Left ventricle myocardium inferior (tissue), 1 donor: ENCODE measurements around the gene ERICH6B. TPM values are rescaled to one million over a fixed set of nuclear protein-coding genes. Genes with fewer than 3 reads are reported as not detected.

ENCODE experiments used
- DNase-seq: peaks from one replicate; pipeline ENCODE4 v3.0.0-alpha.2; 2020
- H3K27ac ChIP-seq: fragments of 200-600 bp; replicated peaks from 2 replicates; pipeline ENCODE4 v1.8.0; 2021
- H3K27me3 ChIP-seq: fragments of 200-600 bp; 2 replicates; pipeline ENCODE4 v1.8.0; 2021; ENCODE audit warnings: low read depth
- H3K36me3 ChIP-seq: fragments of 200-600 bp; 2 replicates; pipeline ENCODE4 v1.8.0; 2021
- H3K4me1 ChIP-seq: fragments of 200-600 bp; 2 replicates; pipeline ENCODE4 v1.8.0; 2021
- H3K4me3 ChIP-seq: fragments of 200-600 bp; 2 replicates; pipeline ENCODE4 v1.8.0; 2021; ENCODE audit warnings: mild to moderate bottlenecking, moderate library complexity
- H3K9me3 ChIP-seq: fragments of 200-600 bp; replicated peaks from 2 replicates; pipeline ENCODE4 v1.8.0; 2021
- intact Hi-C: fragments of 100-400 bp; cut with micrococcal nuclease; formaldehyde crosslinking; loops from one replicate; pipeline ENCODE4 v1.11.0; 2022
- total RNA-seq: library from RNA; stranded (reverse); fragmentation: NEBNext Ultra II Directional; extraction: Animal tissue kit (Norgen Biotek cat#: 25700); gene quantifications from one replicate; pipeline ENCODE4 v1.2.1, GENCODE V29; 2021
- TF ChIP-seq, protein P1 (sequence below): fragments of 200-600 bp; IDR thresholded peaks from 2 replicates; pipeline ENCODE4 v1.8.0; 2021; ENCODE audit warnings: antibody characterized with exemption, mild to moderate bottlenecking, borderline replicate concordance
- donor health status: DM: no; HTN: yes; CAD: no; lungs with severe emphysema.

Gene ERICH6B
- total RNA-seq, 1 donor from 2014 or later: not detected

GRCh38 chr13:45541806-45542205 lies 73.7 kb downstream of the ERICH6B start:
- H3K27ac ChIP-seq: no peak overlapping the region
- intact Hi-C loops: no loop called here
- no peaks in the 10 kb centered on the region for H3K9me3 ChIP-seq
- H3K4me3 ChIP-seq: no peak overlapping the region
- peaks cover 3% of the 10 kb centered on the region for H3K36me3 ChIP-seq
- TF ChIP-seq, protein P1, sequence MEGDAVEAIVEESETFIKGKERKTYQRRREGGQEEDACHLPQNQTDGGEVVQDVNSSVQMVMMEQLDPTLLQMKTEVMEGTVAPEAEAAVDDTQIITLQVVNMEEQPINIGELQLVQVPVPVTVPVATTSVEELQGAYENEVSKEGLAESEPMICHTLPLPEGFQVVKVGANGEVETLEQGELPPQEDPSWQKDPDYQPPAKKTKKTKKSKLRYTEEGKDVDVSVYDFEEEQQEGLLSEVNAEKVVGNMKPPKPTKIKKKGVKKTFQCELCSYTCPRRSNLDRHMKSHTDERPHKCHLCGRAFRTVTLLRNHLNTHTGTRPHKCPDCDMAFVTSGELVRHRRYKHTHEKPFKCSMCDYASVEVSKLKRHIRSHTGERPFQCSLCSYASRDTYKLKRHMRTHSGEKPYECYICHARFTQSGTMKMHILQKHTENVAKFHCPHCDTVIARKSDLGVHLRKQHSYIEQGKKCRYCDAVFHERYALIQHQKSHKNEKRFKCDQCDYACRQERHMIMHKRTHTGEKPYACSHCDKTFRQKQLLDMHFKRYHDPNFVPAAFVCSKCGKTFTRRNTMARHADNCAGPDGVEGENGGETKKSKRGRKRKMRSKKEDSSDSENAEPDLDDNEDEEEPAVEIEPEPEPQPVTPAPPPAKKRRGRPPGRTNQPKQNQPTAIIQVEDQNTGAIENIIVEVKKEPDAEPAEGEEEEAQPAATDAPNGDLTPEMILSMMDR: no peak
- no peaks in the 10 kb centered on the region for H3K27me3 ChIP-seq
- no peaks in the 10 kb centered on the region for H3K4me1 ChIP-seq
- DNase-seq: no peak

GRCh38 chr13:45540864-45541263 lies 74.7 kb downstream of the ERICH6B start:
- Histone ChIP-seq H3K27me3 (no peaks in the 10 kb centered on the region), H3K4me3 (no peak overlapping the region), H3K36me3 (peaks cover 9% of the 10 kb centered on the region), H3K27ac (no peak overlapping the region), H3K9me3 (no peaks in the 10 kb centered on the region), H3K4me1 (no peaks in the 10 kb centered on the region)
- DNase-seq: no peak
- intact Hi-C loops: no loop called here
- TF ChIP-seq, protein P1: no peak

GRCh38 chr13:45540195-45540594 lies 75.3 kb downstream of the ERICH6B start:
- H3K27me3 ChIP-seq: no peaks in the 10 kb centered on the region
- H3K27ac ChIP-seq: no peak overlapping the region
- intact Hi-C loops: no loop called here
- no peaks in the 10 kb centered on the region for H3K4me1 ChIP-seq
- no peak for DNase-seq
- TF ChIP-seq, protein P1: no peak
- peaks cover 16% of the 10 kb centered on the region for H3K36me3 ChIP-seq
- H3K9me3 ChIP-seq: no peaks in the 10 kb centered on the region
- H3K4me3 ChIP-seq: no peak overlapping the region

GRCh38 chr13:45538382-45538781 lies 77.2 kb downstream of the ERICH6B start:
- Histone ChIP-seq H3K9me3 (no peaks in the 10 kb centered on the region), H3K4me3 (no peak overlapping the region), H3K36me3 (peaks cover 34% of the 10 kb centered on the region), H3K27me3 (no peaks in the 10 kb centered on the region), H3K4me1 (no peaks in the 10 kb centered on the region), H3K27ac (no peak overlapping the region)
- TF ChIP-seq, protein P1: no peak
- DNase-seq: no peak
- intact Hi-C loops: no loop called here

DNA sequence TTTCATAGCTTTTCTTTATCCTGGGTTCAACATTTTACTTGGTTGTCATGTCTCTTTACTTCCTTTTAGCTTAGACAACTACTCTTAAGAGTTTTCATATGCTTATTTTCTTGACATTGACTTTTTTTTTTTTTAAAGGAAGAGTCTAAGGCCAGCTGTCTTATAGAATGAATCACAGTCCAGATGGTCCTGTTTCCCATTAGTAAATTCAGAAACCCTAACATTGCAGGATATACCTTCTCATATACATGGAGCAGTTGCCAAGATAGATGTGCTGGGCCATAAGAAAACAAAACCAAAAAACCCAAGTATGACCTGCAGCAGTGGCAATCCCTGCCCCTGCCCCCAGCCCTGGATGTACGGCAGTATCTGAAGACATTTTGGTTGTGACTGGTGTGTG lies 78.0 kb downstream of the ERICH6B start:
- peaks cover 42% of the 10 kb centered on the region for H3K36me3 ChIP-seq
- no peak overlapping the region for H3K4me3 ChIP-seq

More for the DNA sequence above, 78.0 kb downstream of the ERICH6B start:
- intact Hi-C loops: no loop called here
- TF ChIP-seq, protein P1: no peak
- Histone ChIP-seq H3K27ac (no peak overlapping the region), H3K9me3 (no peaks in the 10 kb centered on the region), H3K27me3 (no peaks in the 10 kb centered on the region), H3K4me1 (no peaks in the 10 kb centered on the region)
- DNase-seq: no peak
